T-helper 1 cell (primary cell): ENCODE data around the gene KCNG1.
"Not testable (repeated sequence)": the region's sequence is repeated elsewhere in the genome, so short reads cannot be mapped to it uniquely, and the experiment has no call there.

Experiments
- DNase-seq, 5 donors: peaks; one replicate each; pipeline ENCODE4 v3.0.0-alpha.2; 2012 to 2020

The KCNG1 gene

GRCh38 chr20:50980851-50981713 lies 41.8 kb downstream of the KCNG1 start:
- peak; percentile 22 to 66 (median 39) for DNase-seq

DNA sequence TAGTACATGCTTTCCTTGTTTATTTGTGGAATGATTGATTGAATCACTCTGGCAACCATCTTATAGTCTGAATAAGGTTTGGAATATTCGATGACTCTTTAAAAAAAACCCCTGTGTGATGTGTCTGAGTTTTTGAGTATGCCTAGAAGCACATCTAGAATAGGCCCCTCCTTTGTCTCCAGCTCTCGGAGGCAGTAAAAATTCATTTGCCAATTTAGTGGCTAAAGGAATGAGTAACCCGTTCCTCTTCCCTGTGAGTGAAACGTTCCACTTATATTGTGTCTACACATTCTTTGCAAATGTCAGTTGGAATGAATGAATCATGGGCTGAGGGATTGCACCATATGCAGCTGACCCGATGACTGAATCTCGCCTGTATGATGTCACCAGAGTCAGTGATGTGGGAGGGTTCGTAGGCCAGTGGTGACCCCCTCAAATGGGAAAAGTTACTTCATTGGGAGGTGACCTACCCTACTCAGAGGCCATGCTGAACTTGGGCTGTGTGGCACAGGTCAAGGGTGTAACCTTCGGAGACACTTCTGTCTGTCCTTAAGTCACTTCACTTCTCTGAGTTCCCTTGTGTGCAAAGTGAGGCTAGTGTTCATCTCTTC lies 42.7 kb downstream of the KCNG1 start:
- peak in 1 of 5 donors; percentile 11 for DNase-seq

- not testable (repeated sequence) for DNase-seq
Measured at GRCh38 chr20:50978533-50978932, 44.4 kb downstream of the KCNG1 start.

DNA sequence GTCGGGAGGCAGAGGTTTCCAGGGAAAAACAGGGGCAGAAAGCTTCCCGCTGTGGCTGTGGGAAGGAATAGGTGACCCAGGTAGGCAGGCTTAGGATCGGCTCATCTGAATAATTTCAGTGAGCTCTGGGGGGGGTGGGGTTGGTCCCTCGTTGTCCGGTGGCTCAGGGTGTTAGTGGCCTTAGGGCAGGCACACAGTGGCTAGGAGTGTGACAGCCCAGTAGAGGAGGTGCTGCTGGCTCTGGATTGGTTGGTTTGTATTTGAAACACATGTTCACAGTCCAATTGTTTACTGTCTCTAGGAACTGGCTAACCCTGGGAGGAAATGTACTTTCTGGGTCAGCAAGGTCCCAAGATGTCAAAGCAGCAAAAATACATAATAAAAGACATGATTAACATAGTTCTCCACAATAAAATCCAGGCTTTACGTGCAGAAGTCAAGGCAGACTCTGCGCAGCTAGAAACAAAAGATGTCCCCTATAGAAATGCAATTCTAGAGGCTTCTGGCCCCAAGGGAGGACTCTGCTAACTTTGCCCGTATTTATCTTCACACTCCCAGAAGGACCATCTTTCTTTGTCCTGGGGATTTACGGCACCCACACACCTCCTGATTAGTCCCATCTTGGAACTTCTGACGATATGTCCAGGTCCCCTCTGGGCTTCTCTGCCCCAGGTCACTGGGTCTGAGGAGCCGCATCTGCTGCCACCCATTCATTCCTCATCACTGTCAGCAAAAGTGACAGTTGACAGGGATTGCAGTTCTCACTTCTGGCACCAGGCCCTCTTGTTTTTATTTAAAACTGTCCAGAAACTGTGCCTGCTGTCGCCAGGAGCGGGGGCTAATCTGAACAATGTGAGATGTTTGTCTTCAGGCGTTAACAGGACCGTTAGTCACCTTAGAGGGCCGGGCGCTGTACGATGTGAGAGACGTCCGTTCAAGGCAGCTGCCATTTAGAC lies 45.6 kb downstream of the KCNG1 start:
- no peak for DNase-seq

- no peak for DNase-seq
Measured at GRCh38 chr20:50975701-50976330, 47.1 kb downstream of the KCNG1 start.

DNA sequence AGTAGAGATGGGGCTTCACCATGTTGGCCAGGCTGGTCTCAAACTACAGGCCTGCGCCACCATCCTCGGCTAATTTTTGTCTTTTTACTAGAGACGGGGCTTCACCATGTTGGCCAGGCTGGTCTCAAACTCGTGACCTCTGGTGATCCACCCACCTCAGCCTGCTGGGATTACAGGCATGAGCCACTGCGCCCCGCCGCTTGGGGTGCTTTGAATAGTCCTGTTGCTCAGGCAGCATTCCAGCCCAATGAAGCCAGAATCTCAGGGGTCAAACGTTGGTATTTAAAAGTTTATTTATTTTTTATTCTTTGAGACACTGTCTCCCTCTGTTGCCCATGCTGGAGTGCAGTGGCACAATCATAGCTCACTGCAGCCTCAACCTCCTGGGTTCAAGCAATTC lies 53.0 kb downstream of the KCNG1 start:
- no peak for DNase-seq

GRCh38 chr20:50969435-50969834 lies 53.5 kb downstream of the KCNG1 start:
- no peak for DNase-seq

DNA sequence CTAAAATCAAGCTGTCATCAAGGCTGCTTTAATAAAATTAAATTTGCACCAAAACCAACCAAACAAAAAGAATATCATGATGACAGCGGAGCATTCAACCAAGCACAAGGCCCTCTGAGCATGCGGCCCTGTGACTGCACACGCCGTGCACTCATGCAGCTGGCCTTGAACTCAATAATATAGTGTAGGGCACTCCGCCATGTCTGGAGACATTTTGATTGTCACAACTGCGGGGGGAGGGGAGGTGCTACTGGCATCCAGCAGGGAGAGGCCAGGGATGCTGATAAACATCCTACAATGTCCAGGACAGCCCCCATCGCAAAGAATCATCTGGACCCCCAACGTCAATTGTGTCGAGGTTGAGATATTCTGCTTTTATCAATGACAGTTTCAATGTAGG lies 54.6 kb downstream of the KCNG1 start:
- no peak for DNase-seq

GRCh38 chr20:50967586-50967985 lies 55.3 kb downstream of the KCNG1 start:
- DNase-seq = no peak

DNA sequence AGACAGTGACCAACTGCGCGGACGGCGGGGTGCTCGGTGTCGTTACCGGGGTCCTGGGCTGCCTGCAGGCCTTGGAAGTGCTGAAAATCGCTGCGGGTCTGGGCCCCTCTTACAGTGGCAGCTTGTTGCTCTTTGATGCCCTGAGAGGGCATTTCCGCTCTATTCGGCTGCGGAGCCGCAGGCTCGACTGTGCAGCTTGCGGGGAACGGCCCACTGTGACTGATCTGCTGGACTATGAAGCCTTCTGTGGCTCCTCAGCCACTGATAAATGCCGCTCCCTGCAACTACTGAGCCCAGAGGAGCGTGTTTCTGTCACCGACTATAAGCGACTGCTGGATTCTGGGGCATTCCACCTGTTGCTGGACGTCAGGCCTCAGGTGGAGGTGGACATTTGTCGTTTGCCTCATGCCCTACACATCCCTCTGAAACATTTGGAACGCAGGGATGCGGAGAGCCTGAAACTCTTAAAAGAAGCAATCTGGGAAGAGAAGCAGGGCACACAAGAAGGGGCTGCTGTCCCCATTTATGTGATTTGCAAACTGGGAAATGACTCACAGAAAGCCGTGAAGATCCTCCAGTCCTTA lies 63.3 kb downstream of the KCNG1 start:
- DNase-seq = no peak

- DNase-seq = peak; percentile 70 to 91 (median 77)
Measured at GRCh38 chr20:50958615-50959542, 64.0 kb downstream of the KCNG1 start, which contains the start of gene MOCS3. MOCS3 (plus strand) TSS chr20:50958818; CDS start chr20:50958843, 25 bp downstream.

DNA sequence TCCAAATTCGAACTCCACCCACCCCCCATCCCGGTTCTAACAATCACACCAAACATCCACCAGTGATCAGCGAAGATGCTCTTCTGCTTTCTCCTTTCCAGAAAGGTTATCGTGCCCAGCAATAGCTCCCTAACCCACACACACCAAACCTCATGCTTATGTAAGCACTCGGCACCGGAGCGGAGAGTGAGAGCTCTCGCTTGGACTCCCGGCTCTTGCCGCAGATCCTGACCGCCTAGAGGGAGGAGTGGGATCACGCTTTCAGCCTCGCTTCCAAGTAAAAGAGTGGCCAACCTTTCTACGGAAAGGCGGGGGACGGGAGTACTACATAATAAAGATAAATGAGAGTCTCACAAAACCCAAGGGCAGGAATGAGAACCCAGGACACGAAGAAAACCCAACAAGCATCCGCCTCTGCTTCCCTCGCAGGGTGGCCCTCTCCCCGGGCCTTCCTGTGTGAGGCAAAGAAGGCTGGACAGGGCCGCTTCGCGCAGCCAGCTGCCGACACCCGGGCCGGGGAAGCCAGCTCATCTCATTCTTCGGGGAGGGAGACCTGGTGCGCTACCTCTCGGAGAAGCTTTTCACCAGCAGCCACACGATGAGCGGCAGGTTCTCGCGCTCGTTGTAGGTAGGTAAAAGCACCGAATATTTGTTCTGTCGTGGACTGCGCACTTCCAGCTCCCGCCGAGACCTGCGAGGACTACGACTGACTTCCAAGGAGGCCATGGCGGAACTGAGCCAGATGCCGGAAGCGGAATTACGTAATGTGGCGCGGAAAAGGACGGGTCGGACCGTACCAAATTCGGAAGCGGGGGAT lies 64.9 kb downstream of the KCNG1 start, which contains the start of gene DPM1:
DPM1 (minus strand) TSS at position 735 of the 817 bp plus-strand sequence; CDS start at position 726, 9 bp downstream.
- DNase-seq = peak; percentile 73 to 90 (median 85)

DNA sequence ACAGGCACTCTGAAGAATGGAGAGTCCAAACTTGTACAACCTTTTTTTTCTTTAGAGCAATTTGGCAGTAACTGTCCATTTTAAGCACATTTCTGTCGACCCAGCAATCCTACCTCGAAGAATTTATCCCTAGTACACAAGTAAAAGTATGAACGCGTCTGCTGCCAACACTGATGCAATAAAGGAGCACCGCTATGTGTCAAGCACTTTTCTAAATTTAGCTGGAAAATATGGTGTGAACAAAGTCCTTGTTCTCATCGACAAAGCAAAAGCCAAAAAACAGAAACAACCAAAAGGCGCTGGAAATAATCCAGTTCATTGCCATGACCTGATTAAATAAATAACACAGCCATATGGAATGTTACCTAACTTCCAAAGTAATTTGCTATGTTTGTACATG lies 65.6 kb downstream of the KCNG1 start:
- no peak for DNase-seq

DNA sequence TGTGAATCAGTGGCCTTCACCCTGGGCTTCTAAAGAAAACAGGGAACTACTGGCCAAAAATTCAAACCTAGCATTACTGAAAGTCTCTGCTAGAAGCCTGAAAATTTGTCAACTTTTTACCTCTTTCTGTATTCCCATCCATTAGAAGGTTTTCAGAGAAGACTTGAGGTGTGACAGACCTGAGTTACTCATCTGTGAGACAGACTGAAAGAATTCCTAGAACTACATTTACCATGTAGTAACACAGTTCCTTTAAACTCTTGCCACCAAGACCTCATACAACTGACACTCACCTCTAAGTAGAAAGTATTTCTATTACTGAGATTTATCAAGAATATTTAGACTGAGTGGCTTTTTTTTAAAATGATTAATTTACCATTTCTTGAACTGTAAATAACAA lies 69.1 kb downstream of the KCNG1 start:
- no peak for DNase-seq
